HEK293T (cell line): Measurements from ENCODE around the gene PPP1R14C.

Experiments used
- ARNT ChIP-seq: fragments of 450-650 bp; IDR thresholded peaks from 2 replicates; pipeline ENCODE4 v1.6.1; 2017; ENCODE audit warnings: mild to moderate bottlenecking
- BHLHE40 ChIP-seq: fragments of 450-650 bp; IDR thresholded peaks from 2 replicates; pipeline ENCODE4 v1.6.1; 2016; ENCODE audit warnings: mild to moderate bottlenecking, moderate library complexity, borderline replicate concordance
- ELF4 ChIP-seq: fragments of 450-650 bp; IDR thresholded peaks from 2 replicates; pipeline ENCODE4 v1.6.1; 2017; ENCODE audit warnings: antibody characterized with exemption
- FOXA1 ChIP-seq: fragments of 450-650 bp; IDR thresholded peaks from 2 replicates; pipeline ENCODE4 v1.6.1; 2016; ENCODE audit warnings: mild to moderate bottlenecking
- FOXK2 ChIP-seq: fragments of 450-650 bp; IDR thresholded peaks from 2 replicates; pipeline ENCODE4 v1.6.1; 2016; ENCODE audit warnings: mild to moderate bottlenecking
- FOXM1 ChIP-seq: fragments of 450-650 bp; IDR thresholded peaks from 2 replicates; pipeline ENCODE4 v1.6.1; 2017; ENCODE audit warnings: mild to moderate bottlenecking, borderline replicate concordance
- L3MBTL2 ChIP-seq: fragments of 450-650 bp; conservative IDR thresholded peaks from 2 replicates; pipeline ENCODE4 v1.6.1; 2016; ENCODE audit warnings: mild to moderate bottlenecking
- LEF1 ChIP-seq: fragments of 450-650 bp; IDR thresholded peaks from 2 replicates; pipeline ENCODE4 v1.6.1; 2017; ENCODE audit warnings: mild to moderate bottlenecking, borderline replicate concordance
- NFRKB ChIP-seq: fragments of 450-650 bp; IDR thresholded peaks from 2 replicates; pipeline ENCODE4 v1.6.1; 2016; ENCODE audit warnings: mild to moderate bottlenecking, moderate library complexity
- PKNOX1 ChIP-seq: fragments of 450-650 bp; IDR thresholded peaks from 2 replicates; pipeline ENCODE4 v1.6.1; 2016
- SP1 ChIP-seq: fragments of 450-650 bp; IDR thresholded peaks from 2 replicates; pipeline ENCODE4 v1.6.1; 2017
- TARDBP ChIP-seq: fragments of 450-650 bp; IDR thresholded peaks from 2 replicates; pipeline ENCODE4 v1.6.1; 2016

- TF ChIP-seq PKNOX1 (no peak), NFRKB (no peak), LEF1 (no peak), TARDBP (no peak), FOXK2 (no peak), FOXA1 (no peak), FOXM1 (no peak), SP1 (no peak), ELF4 (no peak), ARNT (no peak), BHLHE40 (no peak), L3MBTL2 (no peak)
Observed at GRCh38 chr6:150118203-150118602, 24.6 kb upstream of the PPP1R14C start.
